PC-9 (cell line): ENCODE data around the gene CFAP97D2. TPM values are rescaled to one million over a fixed set of nuclear protein-coding genes. Genes with fewer than 3 reads are reported as not detected.
"Not testable (repeated sequence)": the region's sequence is repeated elsewhere in the genome, so short reads cannot be mapped to it uniquely, and the experiment has no call there.

ENCODE experiments used
- BruUV-seq: library from RNA; stranded (reverse); fragments of 400-500 nt; replicated peaks from 2 replicates; lab custom pipeline; 2021; lab: Mats Ljungman, UMichigan
- CTCF ChIA-PET: fragments of 300-600 bp; sonication (Branson Sonifier 250); formaldehyde crosslinking; loops from one replicate; lab custom pipeline; 2022; ENCODE audit warnings: antibody characterized with exemption; lab: Charles Lee
- POLR2A ChIA-PET: fragments of 300-600 bp; sonication (Branson Sonifier 250); formaldehyde crosslinking; loops from one replicate; lab custom pipeline; 2022; ENCODE audit warnings: antibody characterized with exemption; ENCODE audit not compliant: unreplicated experiment; lab: Charles Lee
- DNase-seq, 2 experiments: peaks; one replicate each; pipeline versions ENCODE4 v3.0.0 to v3.0.0-alpha.2; 2015 to 2022; ENCODE audit warnings: mixed read lengths in 1 of 2
- H2AFZ ChIP-seq: fragments of 200-600 bp; sonication (generic); 2 replicates; pipeline ENCODE4 v1.8.1; 2017; ENCODE audit warnings: antibody characterized with exemption
- H3F3A ChIP-seq: fragments of 200-600 bp; sonication (generic); 2 replicates; pipeline ENCODE4 v1.8.1; 2017; ENCODE audit warnings: antibody characterized with exemption, mild to moderate bottlenecking, low read depth; ENCODE audit not compliant: insufficient read depth
- H3K27ac ChIP-seq: fragments of 200-600 bp; sonication (generic); 2 replicates; pipeline ENCODE4 v1.6.1; 2016; ENCODE audit warnings: mixed run types
- H3K27me3 ChIP-seq: fragments of 200-600 bp; sonication (generic); 2 replicates; pipeline ENCODE4 v1.6.1; 2016; ENCODE audit warnings: low read depth, mixed run types; ENCODE audit not compliant: insufficient read depth
- H3K36me3 ChIP-seq: fragments of 200-600 bp; sonication (generic); 2 replicates; pipeline ENCODE4 v1.6.1; 2016; ENCODE audit warnings: low read depth, mixed run types
- H3K4me1 ChIP-seq: fragments of 200-600 bp; sonication (generic); replicated peaks from 2 replicates; pipeline ENCODE4 v1.6.1; 2016; ENCODE audit warnings: mixed run types; ENCODE audit not compliant: insufficient read depth
- H3K4me2 ChIP-seq: fragments of 200-600 bp; sonication (generic); 2 replicates; pipeline ENCODE4 v1.6.1; 2017; ENCODE audit warnings: mixed run types
- H3K4me3 ChIP-seq: fragments of 200-600 bp; sonication (generic); 2 replicates; pipeline ENCODE4 v1.6.1; 2016; ENCODE audit warnings: mixed run types
- H3K79me2 ChIP-seq: fragments of 200-600 bp; sonication (generic); 2 replicates; pipeline ENCODE4 v1.6.1; 2017; ENCODE audit warnings: low read depth, mixed run types
- H3K9me2 ChIP-seq: fragments of 200-600 bp; sonication (generic); 2 replicates; pipeline ENCODE4 v1.8.1; 2017; ENCODE audit warnings: mild to moderate bottlenecking; ENCODE audit not compliant: insufficient read depth
- H3K9me3 ChIP-seq: fragments of 200-600 bp; sonication (generic); 2 replicates; pipeline ENCODE4 v1.8.1; 2016; ENCODE audit warnings: low read depth; ENCODE audit not compliant: insufficient read depth
- H4K20me1 ChIP-seq: fragments of 200-600 bp; sonication (generic); 2 replicates; pipeline ENCODE4 v1.8.1; 2017; ENCODE audit not compliant: insufficient read depth
- EZH2 ChIP-seq: fragments of 200-600 bp; sonication (generic); IDR thresholded peaks from 2 replicates; pipeline ENCODE4 v1.8.0; 2017; ENCODE audit warnings: antibody characterized with exemption, low read depth
- intact Hi-C: fragments of 100-400 bp; cut with micrococcal nuclease; formaldehyde crosslinking; loops from one replicate; pipeline ENCODE4 v1.10.0; 2022; ENCODE audit not compliant: unreplicated experiment
- total RNA-seq: library from RNA; stranded (reverse); gene quantifications from 2 replicates; pipeline ENCODE4 v1.2.3, GENCODE V29; 2021
- TF ChIP-seq, protein P1 (sequence below): fragments of 200-600 bp; sonication (generic); conservative IDR thresholded peaks from 2 replicates; pipeline ENCODE4 v1.6.1; 2017; ENCODE audit warnings: mixed run types, antibody characterized with exemption, mild to moderate bottlenecking, moderate library complexity

The CFAP97D2 gene
- total RNA-seq, 1 experiment from 2014 or later, result not detected

DNA sequence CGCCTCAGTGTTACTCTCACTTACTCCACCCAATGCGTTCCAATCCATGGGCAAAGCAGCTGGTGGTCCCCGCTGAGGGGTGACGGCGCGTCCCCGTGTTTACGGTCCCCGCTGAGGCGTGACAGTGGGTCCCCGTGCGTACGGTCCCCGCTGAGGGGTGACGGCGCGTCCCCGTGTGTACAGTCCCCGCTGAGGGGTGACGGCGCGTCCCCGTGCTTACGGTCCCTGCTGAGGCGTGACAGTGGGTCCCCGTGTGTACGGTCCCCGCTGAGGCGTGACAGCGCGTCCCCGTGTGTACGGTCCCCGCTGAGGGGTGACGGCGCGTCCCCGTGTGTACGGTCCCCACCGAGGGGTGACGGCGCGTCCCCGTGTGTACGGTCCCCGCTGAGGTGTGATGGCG is 19.5 kb downstream of the CFAP97D2 start:
- no peak overlapping the region for H3K27ac ChIP-seq
- no peaks in the 10 kb centered on the region for H3K9me3 ChIP-seq
- H3K9me2 ChIP-seq, result no peaks in the 10 kb centered on the region
- no peaks in the 10 kb centered on the region for H3K79me2 ChIP-seq
- no peaks in the 10 kb centered on the region for H3K27me3 ChIP-seq
- ChIA-PET CTCF (no interaction called here), POLR2A (no interaction called here)
- H3K4me1 ChIP-seq, result no peaks in the 10 kb centered on the region
- DNase-seq, result no peak
- intact Hi-C loops, result no loop called here
- no peak overlapping the region for H3K4me3 ChIP-seq
- no TSS peak for BruUV-seq
- H3K4me2 ChIP-seq, result no peak overlapping the region
- no peak overlapping the region for H2AFZ ChIP-seq
- H4K20me1 ChIP-seq, result no peaks in the 10 kb centered on the region
- TF ChIP-seq, protein P1, sequence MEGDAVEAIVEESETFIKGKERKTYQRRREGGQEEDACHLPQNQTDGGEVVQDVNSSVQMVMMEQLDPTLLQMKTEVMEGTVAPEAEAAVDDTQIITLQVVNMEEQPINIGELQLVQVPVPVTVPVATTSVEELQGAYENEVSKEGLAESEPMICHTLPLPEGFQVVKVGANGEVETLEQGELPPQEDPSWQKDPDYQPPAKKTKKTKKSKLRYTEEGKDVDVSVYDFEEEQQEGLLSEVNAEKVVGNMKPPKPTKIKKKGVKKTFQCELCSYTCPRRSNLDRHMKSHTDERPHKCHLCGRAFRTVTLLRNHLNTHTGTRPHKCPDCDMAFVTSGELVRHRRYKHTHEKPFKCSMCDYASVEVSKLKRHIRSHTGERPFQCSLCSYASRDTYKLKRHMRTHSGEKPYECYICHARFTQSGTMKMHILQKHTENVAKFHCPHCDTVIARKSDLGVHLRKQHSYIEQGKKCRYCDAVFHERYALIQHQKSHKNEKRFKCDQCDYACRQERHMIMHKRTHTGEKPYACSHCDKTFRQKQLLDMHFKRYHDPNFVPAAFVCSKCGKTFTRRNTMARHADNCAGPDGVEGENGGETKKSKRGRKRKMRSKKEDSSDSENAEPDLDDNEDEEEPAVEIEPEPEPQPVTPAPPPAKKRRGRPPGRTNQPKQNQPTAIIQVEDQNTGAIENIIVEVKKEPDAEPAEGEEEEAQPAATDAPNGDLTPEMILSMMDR, result no peak
- no peak for TF ChIP-seq EZH2
- no peaks in the 10 kb centered on the region for H3K36me3 ChIP-seq
- no peaks in the 10 kb centered on the region for H3F3A ChIP-seq

DNA sequence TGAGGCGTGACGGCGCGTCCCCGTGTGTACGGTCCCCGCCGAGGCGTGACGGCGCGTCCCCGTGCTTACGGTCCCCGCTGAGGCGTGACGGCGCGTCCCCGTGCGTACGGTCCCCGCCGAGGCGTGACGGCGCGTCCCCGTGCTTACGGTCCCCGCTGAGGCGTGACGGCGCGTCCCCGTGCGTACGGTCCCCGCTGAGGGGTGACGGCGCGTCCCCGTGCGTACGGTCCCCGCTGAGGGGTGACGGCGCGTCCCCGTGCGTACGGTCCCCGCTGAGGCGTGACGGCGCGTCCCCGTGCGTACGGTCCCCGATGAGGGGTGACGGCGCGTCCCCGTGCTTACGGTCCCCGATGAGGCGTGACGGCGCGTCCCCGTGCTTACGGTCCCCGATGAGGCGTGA is 20.5 kb downstream of the CFAP97D2 start:
- H3K4me3 ChIP-seq, DNase-seq, H3K79me2 ChIP-seq, H2AFZ ChIP-seq, H4K20me1 ChIP-seq, H3K4me1 ChIP-seq, CTCF ChIA-PET, H3K27ac ChIP-seq, H3K36me3 ChIP-seq, H3K27me3 ChIP-seq, H3K9me2 ChIP-seq, H3K4me2 ChIP-seq, intact Hi-C loops, H3K9me3 ChIP-seq, POLR2A ChIA-PET, BruUV-seq, H3F3A ChIP-seq: not testable (repeated sequence)

DNA sequence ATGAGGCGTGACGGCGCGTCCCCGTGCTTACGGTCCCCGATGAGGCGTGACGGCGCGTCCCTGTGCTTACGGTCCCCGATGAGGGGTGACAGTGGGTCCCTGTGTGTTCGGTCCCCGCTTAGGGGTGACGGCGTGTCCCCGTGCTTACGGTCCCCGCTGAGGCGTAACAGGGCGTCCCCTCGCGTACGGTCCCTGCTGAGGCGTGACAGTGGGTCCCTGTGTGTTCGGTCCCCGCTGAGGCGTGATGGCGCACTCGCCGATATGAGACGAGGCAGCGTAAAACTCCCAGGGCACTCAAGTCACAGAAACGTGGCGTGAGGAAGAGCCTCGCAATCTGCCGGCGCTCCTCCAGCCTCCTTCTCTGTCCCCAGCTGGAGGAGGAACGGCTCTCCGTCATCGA is 20.9 kb downstream of the CFAP97D2 start:
- intact Hi-C loops, result no loop called here
- Histone ChIP-seq H3K27ac (no peak overlapping the region), H4K20me1 (no peaks in the 10 kb centered on the region), H3K36me3 (no peaks in the 10 kb centered on the region), H3K27me3 (no peaks in the 10 kb centered on the region), H3K79me2 (no peaks in the 10 kb centered on the region), H3K4me2 (no peak overlapping the region), H2AFZ (no peak overlapping the region), H3K4me3 (no peak overlapping the region), H3F3A (no peaks in the 10 kb centered on the region), H3K4me1 (no peaks in the 10 kb centered on the region), H3K9me2 (no peaks in the 10 kb centered on the region), H3K9me3 (no peaks in the 10 kb centered on the region)
- DNase-seq, result no peak
- ChIA-PET CTCF (no interaction called here), POLR2A (no interaction called here)
- no TSS peak for BruUV-seq
- TF ChIP-seq, protein P1, result no peak
- no peak for TF ChIP-seq EZH2

DNA sequence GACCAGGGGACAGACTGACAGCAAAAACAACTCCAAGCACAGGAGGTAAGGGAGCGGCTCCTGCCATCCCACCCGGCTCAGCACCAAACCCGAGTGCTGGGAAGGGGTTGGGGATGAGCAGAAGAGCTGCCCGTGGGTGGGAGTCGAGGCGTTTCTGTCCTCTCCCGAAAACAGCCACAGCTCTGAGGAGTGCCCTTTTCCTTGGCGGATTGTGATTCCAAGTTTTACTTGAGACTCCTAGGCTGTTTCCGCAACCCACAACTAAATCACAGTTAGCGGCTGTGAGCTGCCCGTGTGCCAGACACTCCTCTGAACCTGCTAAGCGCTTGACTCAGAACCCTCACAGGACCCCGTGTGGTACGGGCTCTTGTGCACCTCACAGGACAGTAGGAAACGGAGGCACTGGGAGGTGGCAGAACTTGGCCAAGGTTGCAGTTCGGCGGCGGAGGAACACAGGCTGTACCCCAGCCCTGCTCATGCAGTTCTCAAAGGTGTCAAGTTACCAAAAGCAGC is 21.4 kb downstream of the CFAP97D2 start:
- H4K20me1 ChIP-seq, result no peaks in the 10 kb centered on the region
- no peaks in the 10 kb centered on the region for H3K27me3 ChIP-seq
- no peak overlapping the region for H2AFZ ChIP-seq
- H3K9me3 ChIP-seq, result no peaks in the 10 kb centered on the region
- POLR2A ChIA-PET, result no interaction called here
- no peaks in the 10 kb centered on the region for H3K79me2 ChIP-seq
- H3K4me2 ChIP-seq, result no peak overlapping the region
- no peak overlapping the region for H3K4me3 ChIP-seq
- no peaks in the 10 kb centered on the region for H3K4me1 ChIP-seq
- no peaks in the 10 kb centered on the region for H3K36me3 ChIP-seq
- H3F3A ChIP-seq, result no peaks in the 10 kb centered on the region
- CTCF ChIA-PET, result no interaction called here
- no peaks in the 10 kb centered on the region for H3K9me2 ChIP-seq
- BruUV-seq, result no TSS peak
- DNase-seq, result no peak
- TF ChIP-seq, protein P1, result no peak
- no peak for TF ChIP-seq EZH2
- intact Hi-C loops, result no loop called here
- H3K27ac ChIP-seq, result no peak overlapping the region
